ENCODE measurements around the gene DCBLD1.
"Not testable (repeated sequence)": the region's sequence is repeated elsewhere in the genome, so short reads cannot be mapped to it uniquely, and the experiment has no call there.

DNA sequence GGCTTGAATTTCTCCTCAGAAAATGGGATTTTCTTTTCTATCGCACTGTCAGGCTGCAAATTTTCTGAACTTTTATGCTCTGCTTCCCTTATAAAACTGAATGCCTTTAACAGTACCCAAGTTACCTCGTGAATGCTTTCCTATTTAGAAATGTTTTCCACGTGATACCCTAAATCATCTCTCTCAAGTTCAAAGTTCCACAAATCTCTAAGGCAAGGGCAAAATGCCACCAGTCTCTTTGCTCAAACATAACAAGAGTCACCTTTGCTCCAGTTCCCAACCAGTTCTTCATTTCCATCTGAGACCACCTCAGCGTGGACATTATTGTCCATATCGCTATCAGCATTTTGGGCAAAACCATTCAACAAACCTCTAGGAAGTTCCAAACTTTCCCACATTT lies 35.5 kb downstream of the DCBLD1 start:
- TF ChIP-seq, protein P1, sequence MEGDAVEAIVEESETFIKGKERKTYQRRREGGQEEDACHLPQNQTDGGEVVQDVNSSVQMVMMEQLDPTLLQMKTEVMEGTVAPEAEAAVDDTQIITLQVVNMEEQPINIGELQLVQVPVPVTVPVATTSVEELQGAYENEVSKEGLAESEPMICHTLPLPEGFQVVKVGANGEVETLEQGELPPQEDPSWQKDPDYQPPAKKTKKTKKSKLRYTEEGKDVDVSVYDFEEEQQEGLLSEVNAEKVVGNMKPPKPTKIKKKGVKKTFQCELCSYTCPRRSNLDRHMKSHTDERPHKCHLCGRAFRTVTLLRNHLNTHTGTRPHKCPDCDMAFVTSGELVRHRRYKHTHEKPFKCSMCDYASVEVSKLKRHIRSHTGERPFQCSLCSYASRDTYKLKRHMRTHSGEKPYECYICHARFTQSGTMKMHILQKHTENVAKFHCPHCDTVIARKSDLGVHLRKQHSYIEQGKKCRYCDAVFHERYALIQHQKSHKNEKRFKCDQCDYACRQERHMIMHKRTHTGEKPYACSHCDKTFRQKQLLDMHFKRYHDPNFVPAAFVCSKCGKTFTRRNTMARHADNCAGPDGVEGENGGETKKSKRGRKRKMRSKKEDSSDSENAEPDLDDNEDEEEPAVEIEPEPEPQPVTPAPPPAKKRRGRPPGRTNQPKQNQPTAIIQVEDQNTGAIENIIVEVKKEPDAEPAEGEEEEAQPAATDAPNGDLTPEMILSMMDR (IDR thresholded peaks at IDR 0.05): not testable (repeated sequence)
- TF ChIP-seq POLR2A (IDR thresholded peaks at IDR 0.05): not testable (repeated sequence)
